Mesothelial cell of epicardium (in vitro differentiated cells): ENCODE results near the gene DNASE1L2. TPM values are rescaled to one million over a fixed set of nuclear protein-coding genes. Genes with fewer than 3 reads are reported as not detected.
A peak's percentile ranks its signal among the peaks of the same experiment; 100 is the strongest.

Experiments
- DNase-seq, 2 experiments: peaks; one replicate each; pipeline ENCODE4 v3.0.0; 2021; ENCODE audit warnings: low spot score in 2 of 2; ENCODE audit not compliant: unreplicated experiment in 2 of 2
- H3K27ac Mint-ChIP-seq: 2 replicates; pipeline ENCODE4 v1.8.0; 2021; ENCODE audit warnings: mixed read lengths
- H3K27me3 Mint-ChIP-seq: 2 replicates; pipeline ENCODE4 v1.8.0; 2021; ENCODE audit warnings: low read depth, mixed read lengths
- H3K36me3 Mint-ChIP-seq: 2 replicates; pipeline ENCODE4 v1.8.0; 2021; ENCODE audit warnings: mixed read lengths
- H3K4me1 Mint-ChIP-seq: 2 replicates; pipeline ENCODE4 v1.8.0; 2021; ENCODE audit warnings: mixed read lengths
- H3K4me3 Mint-ChIP-seq: 2 replicates; pipeline ENCODE4 v1.8.0; 2021; ENCODE audit warnings: mild to moderate bottlenecking, moderate library complexity, mixed read lengths
- H3K9me3 Mint-ChIP-seq: 2 replicates; pipeline ENCODE4 v1.8.0; 2021; ENCODE audit warnings: mixed read lengths
- CTCF ChIP-seq: fragments of 200-600 bp; sonication (generic); IDR thresholded peaks from one replicate; pipeline ENCODE4 v1.5.0; 2021; ENCODE audit warnings: antibody characterized with exemption; ENCODE audit not compliant: unreplicated experiment
- total RNA-seq: library from RNA; stranded (reverse); gene quantifications from 3 replicates; pipeline ENCODE4 v1.2.1, GENCODE V29; 2021

The DNASE1L2 gene
- total RNA-seq, 1 donor from 2014 or later: 1.0 TPM

DNA sequence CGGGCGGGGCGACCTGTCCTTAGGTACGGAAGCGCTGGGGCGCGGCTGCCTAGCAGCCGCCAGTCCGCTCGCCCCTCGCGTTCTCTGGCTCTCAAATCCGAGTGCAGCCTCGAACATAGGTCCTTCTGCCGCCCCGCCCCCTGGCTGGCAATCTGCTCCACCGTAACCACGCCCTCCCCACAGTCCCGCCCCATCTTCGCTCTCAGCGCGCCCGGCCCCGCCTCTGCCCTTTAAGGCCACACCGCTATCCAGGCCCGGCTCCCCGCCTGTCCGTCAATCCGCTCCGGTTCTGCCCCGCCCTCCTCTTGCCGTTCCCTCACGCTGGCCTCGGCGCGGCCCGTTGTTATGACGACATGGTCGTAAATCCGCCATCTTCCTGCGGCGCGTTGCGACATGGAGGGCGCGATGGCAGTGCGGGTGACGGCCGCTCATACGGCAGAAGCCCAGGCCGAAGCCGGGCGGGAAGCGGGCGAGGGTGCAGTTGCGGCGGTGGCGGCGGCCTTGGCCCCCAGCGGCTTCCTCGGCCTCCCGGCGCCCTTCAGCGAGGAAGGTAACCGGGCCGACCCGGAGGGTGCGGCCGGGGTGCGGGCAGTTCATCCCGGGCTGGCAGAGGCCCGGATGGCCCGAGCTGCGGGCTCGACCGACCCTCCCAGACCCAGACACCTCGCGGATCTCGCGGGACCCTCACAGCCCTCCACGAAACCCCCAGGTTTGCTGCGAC lies 12.9 kb upstream of the DNASE1L2 start, which contains the start of gene E4F1:
E4F1 (plus strand) TSS at position 371 of the 721 bp plus-strand sequence; CDS start at position 394, 23 bp downstream.
- H3K27ac Mint-ChIP-seq: peak within 1 kb of the TSS; percentile 75

DNA sequence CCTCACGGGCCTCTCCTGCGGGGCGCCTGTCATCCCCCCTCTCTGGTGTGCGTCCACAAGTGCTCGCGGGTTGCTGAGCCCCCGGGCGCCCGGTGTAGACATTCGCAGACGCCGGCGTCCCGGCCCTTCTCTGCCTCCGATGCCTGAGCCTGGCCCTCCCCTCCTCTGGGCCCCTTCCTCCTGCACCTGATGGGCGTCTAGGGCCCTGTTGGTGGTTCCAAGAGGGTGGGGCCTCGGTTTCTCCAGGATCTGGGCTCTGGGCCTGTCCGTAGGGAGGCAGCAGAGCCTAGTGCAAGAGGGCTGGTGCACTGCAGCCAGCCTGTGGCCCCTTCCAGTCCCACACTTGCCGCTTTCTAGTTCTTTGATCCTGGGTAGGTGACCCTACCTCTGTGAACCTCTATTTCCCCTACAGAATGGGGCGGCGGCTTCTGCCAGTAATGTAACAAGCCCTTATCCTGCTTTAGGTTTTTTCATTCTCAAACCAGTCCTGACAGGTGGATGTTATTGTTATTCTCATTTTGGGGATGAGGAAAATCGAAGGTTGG lies 12.2 kb upstream of the DNASE1L2 start:
- H3K4me1 Mint-ChIP-seq: peaks cover 11% of the 10 kb centered on the region
- TF ChIP-seq CTCF: no peak
- no peaks in the 10 kb centered on the region for H3K36me3 Mint-ChIP-seq
- peak overlapping the region; percentile 78 for H3K4me3 Mint-ChIP-seq
- peak in 1 of 2 experiments; percentile 68 for DNase-seq
- no peaks in the 10 kb centered on the region for H3K27me3 Mint-ChIP-seq
- no peaks in the 10 kb centered on the region for H3K9me3 Mint-ChIP-seq
- H3K27ac Mint-ChIP-seq: peak overlapping the region; percentile 75

More for the DNA sequence above, 12.9 kb upstream of the DNASE1L2 start, which contains the start of gene E4F1:
- Mint-ChIP-seq H3K9me3 (no peaks in the 10 kb centered on the region), H3K4me3 (peak within 1 kb of the TSS; percentile 78), H3K27me3 (no peaks in the 10 kb centered on the region), H3K36me3 (no peaks in the 10 kb centered on the region), H3K4me1 (peaks cover 11% of the 10 kb centered on the region)
- no peak for TF ChIP-seq CTCF
- DNase-seq: peak; percentile 97 to 98

DNA sequence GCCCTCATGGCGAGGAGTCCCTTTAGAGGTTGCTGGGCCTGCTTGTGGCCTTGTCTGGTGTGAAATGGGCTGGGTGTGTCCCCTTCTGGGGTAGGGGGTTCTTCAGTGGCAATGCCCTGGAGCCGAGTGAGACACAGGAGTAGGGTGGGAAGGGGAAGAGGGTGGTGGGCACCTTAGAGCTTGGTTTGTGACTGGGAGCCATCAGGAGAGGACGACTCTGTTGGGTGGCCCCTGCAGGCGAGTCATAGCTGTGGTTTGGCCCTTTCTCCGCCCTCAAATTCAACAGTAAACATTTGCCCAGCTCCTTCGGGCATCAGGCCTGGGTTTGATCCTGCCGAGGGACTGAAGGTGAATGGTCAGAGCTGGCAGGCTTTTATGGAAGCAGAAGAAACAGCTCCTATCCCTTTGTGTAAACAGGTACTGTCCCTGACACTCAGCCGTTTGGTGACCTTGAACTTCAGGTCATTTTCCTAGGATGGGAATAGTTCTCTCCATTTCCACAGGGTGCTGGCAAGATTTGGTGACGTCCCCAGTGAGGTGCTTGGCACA lies 9.9 kb upstream of the DNASE1L2 start:
- Mint-ChIP-seq H3K4me1 (peaks cover 11% of the 10 kb centered on the region), H3K36me3 (no peaks in the 10 kb centered on the region), H3K4me3 (peak overlapping the region; percentile 34), H3K27me3 (no peaks in the 10 kb centered on the region), H3K27ac (no peak overlapping the region), H3K9me3 (no peaks in the 10 kb centered on the region)
- no peak for TF ChIP-seq CTCF
- DNase-seq: no peak

DNA sequence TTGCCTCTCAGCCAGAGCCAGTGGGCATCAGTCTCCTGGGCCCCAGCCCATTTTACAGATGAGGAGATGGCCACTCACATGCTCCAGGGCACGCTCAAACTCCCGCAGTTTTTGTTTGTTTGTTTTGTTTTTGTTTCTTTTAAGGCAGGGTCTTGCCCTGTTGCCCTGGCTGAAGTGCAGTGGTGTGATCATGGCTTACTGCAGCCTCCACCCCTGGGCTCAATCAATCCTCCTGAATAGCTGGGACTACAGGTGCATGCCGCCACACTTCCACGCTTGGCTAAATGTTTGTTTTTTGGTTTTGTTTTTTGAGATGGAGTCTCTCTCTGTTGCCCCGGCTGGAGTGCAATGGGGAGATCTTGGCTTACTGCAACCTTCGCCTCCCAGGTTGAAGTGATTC lies 9.3 kb upstream of the DNASE1L2 start:
- TF ChIP-seq CTCF: no peak
- no peak for DNase-seq
- Mint-ChIP-seq H3K36me3 (no peaks in the 10 kb centered on the region), H3K27ac (no peak overlapping the region), H3K9me3 (no peaks in the 10 kb centered on the region), H3K4me1 (peaks cover 11% of the 10 kb centered on the region), H3K27me3 (no peaks in the 10 kb centered on the region), H3K4me3 (no peak overlapping the region)

DNA sequence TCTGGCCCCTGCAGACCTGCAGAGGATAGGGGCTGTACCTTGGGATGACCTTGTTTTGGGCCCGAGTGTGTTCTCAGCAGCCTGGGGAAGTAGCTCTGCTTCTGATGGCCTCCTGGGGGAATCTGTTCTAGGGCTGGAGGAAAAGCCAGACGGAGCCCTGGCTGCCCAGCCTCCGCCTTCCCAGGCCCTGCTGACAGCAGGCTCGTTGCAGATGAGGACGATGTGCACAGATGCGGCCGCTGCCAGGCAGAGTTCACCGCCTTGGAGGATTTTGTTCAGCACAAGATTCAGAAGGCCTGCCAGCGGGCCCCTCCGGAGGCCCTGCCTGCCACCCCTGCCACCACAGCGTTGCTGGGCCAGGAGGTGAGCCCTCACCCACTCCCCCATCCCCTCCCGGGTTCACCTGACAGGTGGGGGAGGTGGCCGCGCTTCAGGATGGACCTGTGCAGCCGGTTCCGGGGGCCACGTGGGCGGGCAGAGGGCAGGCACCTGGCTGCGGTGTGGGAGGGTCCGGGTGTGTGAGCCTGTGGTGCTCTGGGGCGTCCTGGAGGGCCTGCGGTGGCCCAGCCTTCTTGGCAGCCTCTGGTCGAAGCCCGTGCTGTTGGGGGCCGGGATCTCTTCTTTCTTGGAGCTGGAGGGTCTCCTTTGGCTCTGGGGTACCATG lies 8.0 kb upstream of the DNASE1L2 start:
- H3K27me3 Mint-ChIP-seq: no peaks in the 10 kb centered on the region
- no peak overlapping the region for H3K27ac Mint-ChIP-seq
- no peak overlapping the region for H3K4me3 Mint-ChIP-seq
- no peak for DNase-seq
- H3K4me1 Mint-ChIP-seq: peaks cover 11% of the 10 kb centered on the region
- no peaks in the 10 kb centered on the region for H3K9me3 Mint-ChIP-seq
- no peaks in the 10 kb centered on the region for H3K36me3 Mint-ChIP-seq
- no peak for TF ChIP-seq CTCF
